KMS-11 (cell line): ENCODE results near the gene CFAP46.

Experiments
- H2AFZ ChIP-seq: fragments of 200-600 bp; sonication (generic); 2 replicates; pipeline ENCODE4 v1.6.1; 2016; ENCODE audit warnings: antibody characterized with exemption, mixed run types, low read depth
- H3K27ac ChIP-seq: fragments of 200-600 bp; sonication (generic); 2 replicates; pipeline ENCODE4 v1.6.1; 2016; ENCODE audit warnings: mild to moderate bottlenecking, mixed run types
- H3K27me3 ChIP-seq: fragments of 200-600 bp; sonication (generic); 2 replicates; pipeline ENCODE4 v1.6.1; 2017; ENCODE audit warnings: mild to moderate bottlenecking, low read depth, mixed run types, moderate library complexity; ENCODE audit not compliant: insufficient read depth
- H3K36me3 ChIP-seq: fragments of 200-600 bp; sonication (generic); 2 replicates; pipeline ENCODE4 v1.6.1; 2017; ENCODE audit warnings: mild to moderate bottlenecking, mixed run types; ENCODE audit not compliant: insufficient read depth
- H3K4me1 ChIP-seq: fragments of 200-600 bp; sonication (generic); 2 replicates; pipeline ENCODE4 v1.6.1; 2016; ENCODE audit warnings: mild to moderate bottlenecking, low read depth, mixed run types; ENCODE audit not compliant: poor library complexity, severe bottlenecking
- H3K4me2 ChIP-seq: fragments of 200-600 bp; sonication (generic); 2 replicates; pipeline ENCODE4 v1.7.0; 2016; ENCODE audit warnings: mild to moderate bottlenecking, mixed run types
- H3K4me3 ChIP-seq: fragments of 200-600 bp; sonication (generic); IDR thresholded peaks from 2 replicates; pipeline ENCODE4 v1.6.1; 2017; ENCODE audit warnings: low read depth, low read length, mixed read lengths; ENCODE audit not compliant: insufficient read depth
- H3K79me2 ChIP-seq: fragments of 200-600 bp; sonication (generic); 2 replicates; pipeline ENCODE4 v1.6.1; 2016; ENCODE audit warnings: low read depth, mixed run types; ENCODE audit not compliant: insufficient read depth
- H3K9ac ChIP-seq: fragments of 200-600 bp; sonication (generic); 2 replicates; pipeline ENCODE4 v1.6.1; 2016; ENCODE audit warnings: mild to moderate bottlenecking, mixed run types
- H4K20me1 ChIP-seq: fragments of 200-600 bp; sonication (generic); 2 replicates; pipeline ENCODE4 v1.6.1; 2016; ENCODE audit warnings: mild to moderate bottlenecking, mixed run types; ENCODE audit not compliant: insufficient read depth
- TF ChIP-seq, protein P1 (sequence below): fragments of 200-600 bp; sonication (generic); conservative IDR thresholded peaks from 2 replicates; pipeline ENCODE4 v1.6.1; 2017; ENCODE audit warnings: low read depth, mild to moderate bottlenecking, antibody characterized with exemption, low read length, moderate library complexity, mixed read lengths

The CFAP46 gene

GRCh38 chr10:132781556-132781955 lies 160.8 kb downstream of the CFAP46 start:
- TF ChIP-seq, protein P1, sequence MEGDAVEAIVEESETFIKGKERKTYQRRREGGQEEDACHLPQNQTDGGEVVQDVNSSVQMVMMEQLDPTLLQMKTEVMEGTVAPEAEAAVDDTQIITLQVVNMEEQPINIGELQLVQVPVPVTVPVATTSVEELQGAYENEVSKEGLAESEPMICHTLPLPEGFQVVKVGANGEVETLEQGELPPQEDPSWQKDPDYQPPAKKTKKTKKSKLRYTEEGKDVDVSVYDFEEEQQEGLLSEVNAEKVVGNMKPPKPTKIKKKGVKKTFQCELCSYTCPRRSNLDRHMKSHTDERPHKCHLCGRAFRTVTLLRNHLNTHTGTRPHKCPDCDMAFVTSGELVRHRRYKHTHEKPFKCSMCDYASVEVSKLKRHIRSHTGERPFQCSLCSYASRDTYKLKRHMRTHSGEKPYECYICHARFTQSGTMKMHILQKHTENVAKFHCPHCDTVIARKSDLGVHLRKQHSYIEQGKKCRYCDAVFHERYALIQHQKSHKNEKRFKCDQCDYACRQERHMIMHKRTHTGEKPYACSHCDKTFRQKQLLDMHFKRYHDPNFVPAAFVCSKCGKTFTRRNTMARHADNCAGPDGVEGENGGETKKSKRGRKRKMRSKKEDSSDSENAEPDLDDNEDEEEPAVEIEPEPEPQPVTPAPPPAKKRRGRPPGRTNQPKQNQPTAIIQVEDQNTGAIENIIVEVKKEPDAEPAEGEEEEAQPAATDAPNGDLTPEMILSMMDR, result no peak
- Histone ChIP-seq H3K4me2 (no peak overlapping the region), H3K79me2 (no peaks in the 10 kb centered on the region), H3K9ac (no peak overlapping the region), H3K36me3 (no peaks in the 10 kb centered on the region), H3K27me3 (no peaks in the 10 kb centered on the region), H2AFZ (no peak overlapping the region), H3K4me3 (no peak overlapping the region), H3K4me1 (no peaks in the 10 kb centered on the region), H3K27ac (no peak overlapping the region), H4K20me1 (no peaks in the 10 kb centered on the region)

DNA sequence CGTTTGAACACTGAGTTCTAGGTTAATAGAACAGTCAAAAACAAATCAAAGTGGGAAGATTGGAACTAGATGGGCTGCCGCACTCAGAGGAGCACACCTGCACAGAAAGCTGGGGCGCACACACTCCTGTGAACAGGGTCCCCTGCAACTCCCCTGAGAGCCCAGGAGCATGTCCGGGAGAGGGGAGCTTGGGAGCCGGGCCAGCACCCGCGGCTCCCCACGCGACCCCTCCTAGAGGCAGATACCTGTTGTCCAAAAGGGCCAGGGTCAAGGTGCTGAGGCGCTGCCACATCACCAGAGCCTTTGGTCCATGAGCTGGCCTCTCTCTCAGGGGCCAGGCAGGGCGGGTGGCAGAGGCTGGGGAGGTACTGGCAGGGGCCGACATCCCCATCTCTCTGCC lies 162.0 kb downstream of the CFAP46 start:
- Histone ChIP-seq H3K27me3 (no peaks in the 10 kb centered on the region), H3K36me3 (no peaks in the 10 kb centered on the region), H3K4me1 (no peaks in the 10 kb centered on the region), H3K27ac (no peak overlapping the region), H2AFZ (no peak overlapping the region), H4K20me1 (no peaks in the 10 kb centered on the region), H3K4me2 (no peak overlapping the region), H3K4me3 (no peak overlapping the region), H3K79me2 (no peaks in the 10 kb centered on the region), H3K9ac (no peak overlapping the region)
- TF ChIP-seq, protein P1, result no peak

GRCh38 chr10:132779549-132780294 lies 162.6 kb downstream of the CFAP46 start:
- no peaks in the 10 kb centered on the region for H3K27me3 ChIP-seq
- H4K20me1 ChIP-seq, result no peaks in the 10 kb centered on the region
- H3K4me3 ChIP-seq, result no peak overlapping the region
- no peak overlapping the region for H2AFZ ChIP-seq
- no peak overlapping the region for H3K27ac ChIP-seq
- H3K36me3 ChIP-seq, result no peaks in the 10 kb centered on the region
- H3K4me2 ChIP-seq, result no peak overlapping the region
- H3K4me1 ChIP-seq, result no peaks in the 10 kb centered on the region
- TF ChIP-seq, protein P1, result no peak
- H3K79me2 ChIP-seq, result no peaks in the 10 kb centered on the region
- H3K9ac ChIP-seq, result no peak overlapping the region

- Histone ChIP-seq H4K20me1 (no peaks in the 10 kb centered on the region), H3K79me2 (no peaks in the 10 kb centered on the region), H3K9ac (no peak overlapping the region), H2AFZ (no peak overlapping the region), H3K4me1 (no peaks in the 10 kb centered on the region), H3K36me3 (no peaks in the 10 kb centered on the region), H3K27me3 (no peaks in the 10 kb centered on the region), H3K4me2 (no peak overlapping the region), H3K27ac (no peak overlapping the region), H3K4me3 (no peak overlapping the region)
- TF ChIP-seq, protein P1, result no peak
Observed at GRCh38 chr10:132777441-132777840, 164.9 kb downstream of the CFAP46 start.
